K562 (cell line): ENCODE measurements around the gene KRTAP3-2. TPM values are rescaled to one million over a fixed set of nuclear protein-coding genes. Genes with fewer than 3 reads are reported as not detected.
A peak's percentile ranks its signal among the peaks of the same experiment; 100 is the strongest.
"Not testable (repeated sequence)": the region's sequence is repeated elsewhere in the genome, so short reads cannot be mapped to it uniquely, and the experiment has no call there.

ENCODE experiments used
- ATAC-seq: fragments of 200-7000 bp; cut with Tn5 transposase; 3 replicates; pipeline ENCODE4 v1.9.1; 2020; ENCODE audit warnings: moderate library complexity
- BruUV-seq: library from RNA; stranded (reverse); fragments of 400-500 nt; replicated peaks from 2 replicates; lab custom pipeline; 2021; lab: Mats Ljungman, UMichigan
- CTCF ChIA-PET: fragments of 300-600 bp; formaldehyde crosslinking; extraction: SDS; loops from one replicate; lab custom pipeline; 2021; ENCODE audit warnings: low intra/inter-chr PET ratio; lab: Yijun Ruan, JAX
- POLR2A ChIA-PET: fragments of 300-600, 350-650 bp; sonication (Branson Sonifier 250); formaldehyde crosslinking; extraction: SDS; loops from one replicate; lab custom pipeline; 2021; ENCODE audit warnings: antibody characterized with exemption, inconsistent platforms; lab: Yijun Ruan, JAX
- DNase-seq, 4 experiments: peaks; one replicate each; pipeline versions ENCODE4 v3.0.0 to v3.0.0-alpha.2; 2011 to 2018; ENCODE audit warnings: low spot score in 3 of 4, mixed read lengths in 3 of 4; ENCODE audit errors: extremely low read depth in 1 of 4
- FAIRE-seq: peaks from 2 replicates; lab custom pipeline; 2011; peaks lifted over from hg19 to GRCh38; lab: Jason Lieb, UNC
- H2AFZ ChIP-seq: 2 replicates; pipeline ENCODE4 v1.6.0; 2011; ENCODE audit warnings: low read depth, low read length, control low read depth, inconsistent platforms
- H3K27ac ChIP-seq: fragments of 200-600 bp; 3 replicates; pipeline ENCODE4 v1.8.0; 2011; ENCODE audit warnings: low read depth, mild to moderate bottlenecking, control low read depth, inconsistent platforms, low read length, moderate library complexity, mixed read lengths; ENCODE audit errors: extremely low read depth
- H3K27me3 ChIP-seq, 2 experiments: fragments of 300-600 bp in 1 of 2; 2 replicates in 1 of 2; 3 replicates in 1 of 2; pipeline versions ENCODE4 v1.6.0 to v1.8.0; 2011; ENCODE audit warnings: inconsistent platforms in 2 of 2, low read length in 2 of 2, mild to moderate bottlenecking in 1 of 2, mixed read lengths in 1 of 2, moderate library complexity in 1 of 2; ENCODE audit not compliant: control insufficient read depth in 2 of 2, insufficient read depth in 2 of 2
- H3K36me3 ChIP-seq: fragments of 300-600 bp; 3 replicates; pipeline ENCODE4 v1.8.0; 2011; ENCODE audit warnings: mild to moderate bottlenecking, low read length, inconsistent platforms; ENCODE audit not compliant: control insufficient read depth, insufficient read depth
- H3K4me1 ChIP-seq, 2 experiments: fragments of 200-600 bp in 1 of 2; replicated peaks in 1 of 2; 2 replicates in 1 of 2; 3 replicates in 1 of 2; pipeline versions ENCODE4 v1.5.1 to v1.8.0; 2011; ENCODE audit warnings: inconsistent platforms in 2 of 2, low read length in 2 of 2, mild to moderate bottlenecking in 1 of 2, mixed read lengths in 1 of 2, moderate library complexity in 1 of 2; ENCODE audit not compliant: control insufficient read depth in 2 of 2, insufficient read depth in 2 of 2
- H3K4me2 ChIP-seq: 2 replicates; pipeline ENCODE4 v1.6.1; 2011; ENCODE audit warnings: low read length, control low read depth, inconsistent platforms, mixed read lengths; ENCODE audit not compliant: insufficient read depth
- H3K4me3 ChIP-seq: fragments of 200-600 bp; sonication (generic), shearing (Covaris generic); 2 replicates; pipeline ENCODE4 v1.5.1; 2016; ENCODE audit warnings: control low read depth, inconsistent platforms
- H3K79me2 ChIP-seq: fragments of 200-600 bp; 3 replicates; pipeline ENCODE4 v1.8.0; 2011; ENCODE audit warnings: low read length, inconsistent platforms; ENCODE audit not compliant: control insufficient read depth, insufficient read depth
- H3K9ac ChIP-seq, 2 experiments: 2 replicates each; pipeline versions ENCODE4 v1.6.0 to v1.6.1; 2011; ENCODE audit warnings: low read depth in 2 of 2, low read length in 2 of 2, control low read depth in 1 of 2, inconsistent platforms in 1 of 2, mild to moderate bottlenecking in 1 of 2, mixed read lengths in 1 of 2; ENCODE audit not compliant: insufficient read depth in 1 of 2
- H3K9me1 ChIP-seq: one replicate; pipeline ENCODE4 v1.6.0; 2011; ENCODE audit warnings: inconsistent platforms, mild to moderate bottlenecking, low read length, moderate library complexity; ENCODE audit not compliant: control insufficient read depth, insufficient read depth
- H3K9me3 ChIP-seq: replicated peaks from 2 replicates; pipeline ENCODE4 v1.5.1; 2011; ENCODE audit warnings: low read depth, low read length, inconsistent platforms; ENCODE audit not compliant: control insufficient read depth, insufficient read depth
- H4K20me1 ChIP-seq: replicated peaks from 2 replicates; pipeline ENCODE4 v1.6.1; 2011; ENCODE audit warnings: low read length, inconsistent platforms, mixed read lengths; ENCODE audit not compliant: control insufficient read depth, insufficient read depth
- ZFP1 ChIP-seq: fragments of 450-650 bp; formaldehyde crosslinking; IDR thresholded peaks from 2 replicates; pipeline ENCODE4 v1.4.0; 2020; ENCODE audit warnings: mild to moderate bottlenecking, mixed read lengths
- ZNF778 ChIP-seq: fragments of 450-650 bp; formaldehyde crosslinking; IDR thresholded peaks from 2 replicates; pipeline ENCODE4 v1.4.0; 2020; ENCODE audit warnings: mild to moderate bottlenecking, moderate library complexity
- WGBS: fragments of 100-300 bp; shearing (Covaris generic); methylation state at CpG from one replicate; pipeline ENCODE4 v1.1.6; 2016; ENCODE audit warnings: low coverage, mixed read lengths; ENCODE audit not compliant: insufficient coverage; ENCODE audit errors: missing lambda C conversion rate; 5-methylcytosine and 5-hydroxymethylcytosine counted together
- in situ Hi-C: fragments of 300-500 bp; cut with MboI; formaldehyde crosslinking; loops from 4 replicates; pipeline ENCODE4 v1.15.0; 2018; ENCODE audit warnings: inconsistent platforms, mixed read lengths
- intact Hi-C: fragments of 100-400 bp; cut with micrococcal nuclease; formaldehyde crosslinking; loops from 2 replicates; pipeline ENCODE4 v1.14.2; 2022
- polyA plus RNA-seq, 8 experiments: library from polyadenylated mRNA; depleted of rRNA in 4 of 8; stranded (reverse) in 5 of 8; unstranded in 3 of 8; fragments of >200 nt; fragmentation: Nextera tagmentation in 2 of 8; fragmentation: Illumina TruSeq in 1 of 8; extraction: Ambion mirVana in 2 of 8; extraction: Trizol in 1 of 8; gene quantifications; 2 replicates each; pipeline versions ENCODE4 v1.2.1 to v1.2.3, GENCODE V29; 2011 to 2014; ENCODE audit warnings: inconsistent platforms in 1 of 8, missing spikeins in 1 of 8
- total RNA-seq, 7 experiments: library from RNA; depleted of rRNA in 6 of 7; stranded (reverse); fragments of >200 nt in 6 of 7; fragmentation: Illumina TruSeq in 2 of 7; extraction: Trizol in 2 of 7; gene quantifications; 2 replicates each; pipeline versions ENCODE4 v1.2.1 to v1.2.3, GENCODE V29; 2011 to 2021; ENCODE audit warnings: low replicate concordance in 1 of 7
- TF ChIP-seq, protein P1 (sequence below): IDR thresholded peaks from 2 replicates; pipeline ENCODE4 v1.6.1; 2014; ENCODE audit warnings: antibody characterized with exemption

The KRTAP3-2 gene
- total and polyA plus RNA-seq, 9 of the 15 experiments (the other 6 are each of a cell fraction or from before 2014, with no cell fraction given), result not detected

DNA sequence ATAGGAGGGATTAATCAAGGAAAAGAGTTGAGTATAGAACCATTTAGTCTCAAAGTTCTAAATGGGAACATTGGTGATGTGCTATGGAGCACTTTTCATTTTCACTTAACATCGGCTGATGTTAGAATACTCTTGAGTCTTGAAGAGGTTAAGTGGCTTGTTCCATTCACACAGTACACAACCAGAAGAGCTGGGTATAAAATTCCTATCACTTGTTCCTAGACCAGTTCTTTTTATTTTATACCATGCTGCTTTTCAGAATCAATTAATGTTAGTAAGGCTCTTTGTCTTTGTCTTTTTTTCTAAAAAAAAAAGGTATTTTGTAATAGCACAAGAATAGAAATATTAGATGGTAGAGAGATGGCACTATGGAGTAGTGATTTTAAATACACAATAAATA, 43.2 kb upstream of the KRTAP3-2 start:
- no peaks in the 10 kb centered on the region for H3K4me1 ChIP-seq
- no peaks in the 10 kb centered on the region for H3K79me2 ChIP-seq
- H3K9me1 ChIP-seq, result no peaks in the 10 kb centered on the region
- FAIRE-seq (no peak), ATAC-seq (no peak), DNase-seq (no peak)
- no peak overlapping the region for H3K27ac ChIP-seq
- BruUV-seq, result no TSS peak
- H3K9me3 ChIP-seq, result no peaks in the 10 kb centered on the region; the same call in 1 of the 2 replicates
- CTCF ChIA-PET, result no interaction called here
- POLR2A ChIA-PET, result no interaction called here
- no peak overlapping the region for H3K4me2 ChIP-seq
- TF ChIP-seq ZFP1 (CRISPR knock-in tag) (peak; percentile 65; the same call in 1 of the 2 replicates), ZNF778 (no peak)
- TF ChIP-seq, protein P1, sequence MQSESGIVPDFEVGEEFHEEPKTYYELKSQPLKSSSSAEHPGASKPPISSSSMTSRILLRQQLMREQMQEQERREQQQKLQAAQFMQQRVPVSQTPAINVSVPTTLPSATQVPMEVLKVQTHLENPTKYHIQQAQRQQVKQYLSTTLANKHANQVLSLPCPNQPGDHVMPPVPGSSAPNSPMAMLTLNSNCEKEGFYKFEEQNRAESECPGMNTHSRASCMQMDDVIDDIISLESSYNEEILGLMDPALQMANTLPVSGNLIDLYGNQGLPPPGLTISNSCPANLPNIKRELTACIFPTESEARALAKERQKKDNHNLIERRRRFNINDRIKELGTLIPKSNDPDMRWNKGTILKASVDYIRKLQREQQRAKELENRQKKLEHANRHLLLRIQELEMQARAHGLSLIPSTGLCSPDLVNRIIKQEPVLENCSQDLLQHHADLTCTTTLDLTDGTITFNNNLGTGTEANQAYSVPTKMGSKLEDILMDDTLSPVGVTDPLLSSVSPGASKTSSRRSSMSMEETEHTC, result no peak
- H3K36me3 ChIP-seq, result no peaks in the 10 kb centered on the region
- no peaks in the 10 kb centered on the region for H4K20me1 ChIP-seq
- no peak overlapping the region for H3K4me3 ChIP-seq
- WGBS, result 5% methylated on average over 1 of the region's 1 CpG
- in situ Hi-C loops, result no loop called here
- H2AFZ ChIP-seq, result no peak overlapping the region
- H3K9ac ChIP-seq, result no peak overlapping the region
- H3K27me3 ChIP-seq, result peaks cover 0 to 2% of the 10 kb centered on the region in 2 experiments; a peak in 2 of 5 replicates
- intact Hi-C loops, result no loop called here

DNA sequence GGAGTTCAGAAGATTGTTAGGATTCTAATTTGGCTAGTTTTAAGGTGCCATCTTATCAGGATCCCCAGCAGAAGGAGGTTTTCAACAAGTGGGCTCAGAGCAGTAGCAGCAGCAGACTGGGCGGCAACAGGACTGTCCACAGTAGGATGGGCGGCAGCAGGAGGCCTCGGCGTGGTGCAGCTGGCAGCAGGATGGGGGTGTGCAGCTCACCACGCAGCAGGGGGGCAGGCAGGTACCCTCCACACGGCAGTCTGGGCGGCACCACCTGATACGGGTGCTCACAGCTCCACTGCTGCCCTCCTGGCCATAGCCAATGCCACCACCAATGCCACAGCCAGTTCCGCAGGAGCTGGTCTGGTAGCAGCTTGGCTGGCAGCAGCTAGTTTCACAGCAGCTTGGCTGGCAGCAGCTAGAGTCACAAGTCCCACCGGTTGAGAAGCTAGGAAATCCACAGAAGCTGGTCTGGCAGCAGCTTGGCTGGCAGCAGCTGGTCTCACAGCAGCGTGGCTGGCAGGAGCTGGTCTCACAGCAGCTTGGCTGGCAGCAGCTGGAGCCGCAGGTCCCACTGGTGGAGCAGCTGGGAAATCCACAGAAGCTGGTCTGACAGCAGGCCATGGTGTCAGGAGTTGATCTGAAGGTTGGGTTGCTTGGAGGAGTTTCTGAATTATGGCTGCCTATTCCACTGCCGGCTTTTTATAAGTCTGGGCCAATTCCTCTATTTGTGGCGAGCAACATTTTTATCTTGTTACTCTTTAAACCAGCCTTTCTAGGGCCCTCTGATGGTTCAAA, 41.3 kb upstream of the KRTAP3-2 start, which contains the start of gene KRTAP1-1:
KRTAP1-1 (minus strand) TSS at position 668 of the 789 bp plus-strand sequence; CDS start at position 615, 53 bp downstream.
- H3K27ac ChIP-seq, H2AFZ ChIP-seq, BruUV-seq, H3K4me2 ChIP-seq, H3K27me3 ChIP-seq, ATAC-seq, POLR2A ChIA-PET, FAIRE-seq, H3K9me3 ChIP-seq, H3K4me3 ChIP-seq, DNase-seq, H3K36me3 ChIP-seq, H4K20me1 ChIP-seq, H3K9ac ChIP-seq, in situ Hi-C loops, H3K79me2 ChIP-seq, H3K4me1 ChIP-seq, H3K9me1 ChIP-seq, intact Hi-C loops, CTCF ChIA-PET: not testable (repeated sequence)
- 2% methylated on average over 13 of the region's 14 CpGs for WGBS
